Measurements from ENCODE around the gene PDGFD.

GRCh38 chr11:103897160-103897936 lies 266.6 kb downstream of the PDGFD start:
- TF ChIP-seq CTCF (IDR thresholded peaks at IDR 0.05) = no peak
- no peak for TF ChIP-seq EZH2 (IDR thresholded peaks at IDR 0.05; ENCODE audit: borderline replicate concordance, insufficient read depth, low read depth, low read length, poor library complexity, severe bottlenecking)

Data from B cell (primary cell).